Measurements from ENCODE around the gene CCBE1.
"Not testable (repeated sequence)": the region's sequence is repeated elsewhere in the genome, so short reads cannot be mapped to it uniquely, and the experiment has no call there.

CCBE1 gene

GRCh38 chr18:59715445-59715844, 18.2 kb upstream of the CCBE1 start:
- no peak for DNase-seq (ENCODE audit: low spot score)

GRCh38 chr18:59714096-59714495, 16.9 kb upstream of the CCBE1 start:
- not testable (repeated sequence) for DNase-seq (ENCODE audit: low spot score)

- DNase-seq (ENCODE audit: low spot score): no peak
Observed at GRCh38 chr18:59712311-59712710, 15.1 kb upstream of the CCBE1 start.

- no peak for DNase-seq (ENCODE audit: low spot score)
Observed at GRCh38 chr18:59708988-59709387, 11.8 kb upstream of the CCBE1 start.

GRCh38 chr18:59707306-59707705, 10.1 kb upstream of the CCBE1 start:
- no peak for DNase-seq (ENCODE audit: low spot score)

GRCh38 chr18:59706499-59706898, 9.3 kb upstream of the CCBE1 start:
- DNase-seq (ENCODE audit: low spot score): no peak

- DNase-seq (ENCODE audit: low spot score): no peak
Observed at GRCh38 chr18:59705145-59705544, 7.9 kb upstream of the CCBE1 start.

- no peak for DNase-seq (ENCODE audit: low spot score)
Observed at GRCh38 chr18:59704146-59704545, 6.9 kb upstream of the CCBE1 start.

GRCh38 chr18:59701272-59701671, 4.0 kb upstream of the CCBE1 start:
- DNase-seq (ENCODE audit: low spot score): no peak

GRCh38 chr18:59700535-59700967, 3.3 kb upstream of the CCBE1 start:
- DNase-seq (ENCODE audit: low spot score): no peak

- DNase-seq (ENCODE audit: low spot score): no peak
Observed at GRCh38 chr18:59699750-59700534, 2.7 kb upstream of the CCBE1 start.

GRCh38 chr18:59699061-59699460, 1.8 kb upstream of the CCBE1 start:
- DNase-seq (ENCODE audit: low spot score): no peak

GRCh38 chr18:59696311-59697235, 650 bp downstream of the CCBE1 start:
- no peak for DNase-seq (ENCODE audit: low spot score)

GRCh38 chr18:59695551-59695950, 1.7 kb downstream of the CCBE1 start:
- no peak for DNase-seq (ENCODE audit: low spot score)

- no peak for DNase-seq (ENCODE audit: low spot score)
Observed at GRCh38 chr18:59694824-59695223, 2.4 kb downstream of the CCBE1 start.

- no peak for DNase-seq (ENCODE audit: low spot score)
Observed at GRCh38 chr18:59691996-59692395, 5.2 kb downstream of the CCBE1 start.

GRCh38 chr18:59690996-59691395, 6.2 kb downstream of the CCBE1 start:
- DNase-seq (ENCODE audit: low spot score): no peak

- DNase-seq (ENCODE audit: low spot score): no peak
Observed at GRCh38 chr18:59690186-59690982, 6.8 kb downstream of the CCBE1 start.

- DNase-seq (ENCODE audit: low spot score): no peak
Observed at GRCh38 chr18:59689756-59690155, 7.5 kb downstream of the CCBE1 start.

- DNase-seq (ENCODE audit: low spot score): no peak
Observed at GRCh38 chr18:59686260-59686659, 11.0 kb downstream of the CCBE1 start.

GRCh38 chr18:59685501-59685900, 11.7 kb downstream of the CCBE1 start:
- DNase-seq (ENCODE audit: low spot score): no peak

GRCh38 chr18:59684777-59685176, 12.4 kb downstream of the CCBE1 start:
- no peak for DNase-seq (ENCODE audit: low spot score)
